Aorta (tissue), 5 donors: ENCODE measurements around the gene CFLAR. TPM values are rescaled to one million over a fixed set of nuclear protein-coding genes. Genes with fewer than 3 reads are reported as not detected.
A peak's percentile ranks its signal among the peaks of the same experiment; 100 is the strongest.
"Not testable (repeated sequence)": the region's sequence is repeated elsewhere in the genome, so short reads cannot be mapped to it uniquely, and the experiment has no call there.

Source experiments
- ATAC-seq: fragments of 200-7000 bp; cut with Tn5 transposase; one replicate; pipeline ENCODE4 v1.9.1; 2022; ENCODE audit warnings: moderate library complexity; ENCODE audit not compliant: low FRiP score
- DNase-seq, 2 donors: peaks; one replicate each; pipeline ENCODE4 v3.0.0-alpha.2; 2020
- H3K27ac ChIP-seq, 2 donors: one replicate each; pipeline ENCODE4 v1.5.1; 2013; ENCODE audit warnings: low read length in 2 of 2, mild to moderate bottlenecking in 2 of 2, moderate library complexity in 2 of 2, control low read depth in 1 of 2, inconsistent platforms in 1 of 2, low read depth in 1 of 2
- H3K27me3 ChIP-seq, 2 donors: one replicate each; pipeline ENCODE4 v1.6.1; 2013; ENCODE audit warnings: control low read depth in 1 of 2, low read length in 1 of 2, mild to moderate bottlenecking in 1 of 2, moderate library complexity in 1 of 2; ENCODE audit not compliant: insufficient read depth in 2 of 2, control insufficient read depth in 1 of 2
- H3K36me3 ChIP-seq, 2 donors: one replicate each; pipeline ENCODE4 v1.6.1; 2013; ENCODE audit warnings: control low read depth in 1 of 2, low read length in 1 of 2, mild to moderate bottlenecking in 1 of 2; ENCODE audit not compliant: insufficient read depth in 2 of 2, control insufficient read depth in 1 of 2
- H3K4me1 ChIP-seq, 2 donors: one replicate each; pipeline ENCODE4 v1.6.1; 2013; ENCODE audit warnings: low read length in 2 of 2, control low read depth in 1 of 2, mild to moderate bottlenecking in 1 of 2, moderate library complexity in 1 of 2; ENCODE audit not compliant: insufficient read depth in 2 of 2, control insufficient read depth in 1 of 2
- H3K4me3 ChIP-seq, 2 donors: one replicate each; pipeline ENCODE4 v1.5.1; 2013; ENCODE audit warnings: low read length in 2 of 2, control low read depth in 1 of 2, mild to moderate bottlenecking in 1 of 2
- H3K9me3 ChIP-seq: one replicate; pipeline ENCODE4 v1.6.1; 2013; ENCODE audit warnings: mild to moderate bottlenecking, low read length; ENCODE audit not compliant: control insufficient read depth
- WGBS, 2 donors: extraction: QIAGEN DNeasy Blood & Tissue Kit; methylation state at CpG; one replicate each; pipeline ENCODE4 v1.1.7; 2013; 5-methylcytosine and 5-hydroxymethylcytosine counted together
- intact Hi-C, 2 donors: fragments of 100-400 bp; cut with DNase I; formaldehyde crosslinking; loops; one replicate each; pipeline versions ENCODE4 v1.14.2 to v1.15.0; 2022
- polyA plus RNA-seq, 2 donors: library from polyadenylated mRNA; stranded (reverse); fragments of 200-250 nt; gene quantifications; one replicate each; pipeline ENCODE4 v1.2.3, GENCODE V29; 2013
- total RNA-seq, 2 donors: library from RNA; stranded (reverse); fragmentation: NEBNext Ultra II Directional; extraction: Animal tissue kit (Norgen Biotek cat#: 25700); gene quantifications; one replicate each; pipeline ENCODE4 v1.2.1, GENCODE V29; 2021
- donor health status: healthy with polysubstance abuse.
- donor health status: Bipolar disorder and iron deficiency.
- donor health status: DM: no; HTN: no; CAD: no.
- donor health status: DM: no; HTN: no; CAD: no.
- donor health status: DM: yes; HTN: yes; CAD: no.

CFLAR gene
- total and polyA plus RNA-seq, 4 donors: 30.4 to 244 (median 109) TPM

- Histone ChIP-seq H3K27ac (no peak overlapping the region), H3K4me1 (peaks cover 0 to 2% of the 10 kb centered on the region in 2 donors), H3K9me3 (no peaks in the 10 kb centered on the region), H3K36me3 (no peaks in the 10 kb centered on the region), H3K27me3 (no peaks in the 10 kb centered on the region), H3K4me3 (no peak overlapping the region)
- intact Hi-C loops: loop anchor here (5.0 kb wide), 2 partner anchors 42 to 43 kb away; partner anchors contain the start of genes HYCC2 (in 1 of the 2) and NDUFB3 (in 1 of the 2)
- no peak for ATAC-seq
- no peak for DNase-seq
Observed at GRCh38 chr2:201114846-201115245, 1.1 kb upstream of the CFLAR start.

GRCh38 chr2:201116959-201117734 is 1.2 kb downstream of the CFLAR start:
- H3K9me3 ChIP-seq: no peaks in the 10 kb centered on the region
- ATAC-seq: peak; percentile 72
- peaks cover 0 to 2% of the 10 kb centered on the region in 2 donors for H3K4me1 ChIP-seq
- peak; percentile 80 to 86 for DNase-seq
- peak overlapping the region; percentile 87 to 91 for H3K27ac ChIP-seq
- H3K4me3 ChIP-seq: peak overlapping the region; percentile 57 to 86
- 7% methylated on average over 22 of the region's 22 CpGs for WGBS, 2 donors
- no peaks in the 10 kb centered on the region for H3K27me3 ChIP-seq
- no peaks in the 10 kb centered on the region for H3K36me3 ChIP-seq
- intact Hi-C loops: loop anchor here (5.0 kb wide), 2 partner anchors 40 to 45 kb away; partner anchors contain the start of genes HYCC2 (in 1 of the 2) and NDUFB3 (in 1 of the 2)

- H3K36me3 ChIP-seq, H3K4me1 ChIP-seq, H3K9me3 ChIP-seq, DNase-seq, ATAC-seq, H3K27me3 ChIP-seq: not testable (repeated sequence)
- Histone ChIP-seq H3K27ac (peak overlapping the region in 1 of 2 donors; percentile 87), H3K4me3 (peak overlapping the region; percentile 57 to 86)
- WGBS, 2 donors: 37 to 38% methylated on average over 13 of the region's 13 CpGs
- intact Hi-C loops: loop anchor here (5.0 kb wide), 2 partner anchors 40 to 45 kb away; partner anchors contain the start of genes HYCC2 (in 1 of the 2) and NDUFB3 (in 1 of the 2)
Observed at GRCh38 chr2:201117735-201118094, 1.8 kb downstream of the CFLAR start.

- DNase-seq: peak; percentile 93 to 94
- ATAC-seq: peak; percentile 78
- peaks cover 0 to 2% of the 10 kb centered on the region in 2 donors for H3K4me1 ChIP-seq
- no peaks in the 10 kb centered on the region for H3K36me3 ChIP-seq
- peak overlapping the region; percentile 57 to 61 for H3K4me3 ChIP-seq
- no peaks in the 10 kb centered on the region for H3K9me3 ChIP-seq
- no peaks in the 10 kb centered on the region for H3K27me3 ChIP-seq
- 2% methylated on average over 48 of the region's 48 CpGs for WGBS, 2 donors
- peak overlapping the region in 1 of 2 donors; percentile 53 for H3K27ac ChIP-seq
- intact Hi-C loops: loop anchor here (5.0 kb wide), 2 partner anchors 39 to 46 kb away; partner anchors contain the start of genes HYCC2 (in 1 of the 2) and NDUFB3 (in 1 of the 2)
Observed at GRCh38 chr2:201118121-201118960, 2.4 kb downstream of the CFLAR start.

GRCh38 chr2:201118961-201119854 is 3.2 kb downstream of the CFLAR start:
- 30 to 31% methylated on average over 12 of the region's 12 CpGs for WGBS, 2 donors
- H3K4me3 ChIP-seq: peak overlapping the region; percentile 57 to 61
- H3K27ac ChIP-seq: peak overlapping the region in 1 of 2 donors; percentile 53
- H3K9me3 ChIP-seq: no peaks in the 10 kb centered on the region
- no peak for ATAC-seq
- peaks cover 0 to 2% of the 10 kb centered on the region in 2 donors for H3K4me1 ChIP-seq
- no peaks in the 10 kb centered on the region for H3K27me3 ChIP-seq
- no peak for DNase-seq
- intact Hi-C loops: loop anchor here (5.0 kb wide), 2 partner anchors 38 to 47 kb away; partner anchors contain the start of genes HYCC2 (in 1 of the 2) and NDUFB3 (in 1 of the 2)
- no peaks in the 10 kb centered on the region for H3K36me3 ChIP-seq

- WGBS, 2 donors: 94 to 100% methylated on average over 1 of the region's 1 CpG
- no peaks in the 10 kb centered on the region for H3K36me3 ChIP-seq
- H3K4me1 ChIP-seq: peaks cover 2 to 16% of the 10 kb centered on the region in 2 donors
- H3K27me3 ChIP-seq: no peaks in the 10 kb centered on the region
- ATAC-seq (no peak), DNase-seq (no peak)
- no peak overlapping the region for H3K4me3 ChIP-seq
- no peaks in the 10 kb centered on the region for H3K9me3 ChIP-seq
- intact Hi-C loops: no loop called here
- no peak overlapping the region for H3K27ac ChIP-seq
Observed at GRCh38 chr2:201122276-201122675, 6.3 kb downstream of the CFLAR start.

- Histone ChIP-seq H3K4me1 (peaks cover 7 to 21% of the 10 kb centered on the region in 2 donors), H3K27ac (peak overlapping the region in 1 of 2 donors; percentile 68), H3K36me3 (no peaks in the 10 kb centered on the region), H3K4me3 (no peak overlapping the region), H3K27me3 (no peaks in the 10 kb centered on the region), H3K9me3 (no peaks in the 10 kb centered on the region)
- DNase-seq (no peak), ATAC-seq (peak; percentile 23)
- intact Hi-C loops: no loop called here
- WGBS, 2 donors: 24 to 28% methylated on average over 9 of the region's 9 CpGs
Observed at GRCh38 chr2:201126308-201127151, 10.6 kb downstream of the CFLAR start.
